GM18526 (cell line): ENCODE measurements around the gene DIAPH2.

Experiments
- POLR2A ChIP-seq: IDR thresholded peaks from 3 replicates; pipeline ENCODE4 v1.6.1; 2011; ENCODE audit not compliant: insufficient read length; ENCODE audit errors: extremely low read depth

Gene DIAPH2

DNA sequence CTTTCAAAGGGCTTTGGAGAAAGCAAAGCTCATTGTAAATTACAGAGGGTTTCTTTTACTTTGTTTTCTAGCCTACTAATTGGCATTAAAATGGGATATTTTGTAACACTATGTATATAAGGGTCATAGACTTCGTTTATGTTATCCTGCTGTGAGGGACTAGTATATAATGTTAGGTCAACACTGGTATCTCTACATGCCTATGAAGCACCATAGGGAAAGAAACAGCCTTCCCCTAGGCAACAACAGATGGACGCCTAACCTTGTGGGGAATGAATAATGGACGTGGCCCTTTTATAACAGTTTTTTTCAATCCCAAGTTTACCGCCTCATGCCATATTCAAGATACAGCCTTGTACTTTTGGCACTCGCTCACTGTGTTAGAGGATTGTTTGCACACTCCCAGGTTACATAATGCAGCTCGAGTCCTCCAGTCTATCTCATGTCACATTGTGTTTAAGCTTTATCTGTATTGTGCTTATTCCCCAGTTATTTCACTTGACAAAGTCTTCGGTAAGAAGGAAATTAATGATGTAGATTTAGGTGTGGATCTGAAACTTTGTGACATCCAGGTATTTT, 910.1 kb downstream of the DIAPH2 start:
- TF ChIP-seq POLR2A = no peak

DNA sequence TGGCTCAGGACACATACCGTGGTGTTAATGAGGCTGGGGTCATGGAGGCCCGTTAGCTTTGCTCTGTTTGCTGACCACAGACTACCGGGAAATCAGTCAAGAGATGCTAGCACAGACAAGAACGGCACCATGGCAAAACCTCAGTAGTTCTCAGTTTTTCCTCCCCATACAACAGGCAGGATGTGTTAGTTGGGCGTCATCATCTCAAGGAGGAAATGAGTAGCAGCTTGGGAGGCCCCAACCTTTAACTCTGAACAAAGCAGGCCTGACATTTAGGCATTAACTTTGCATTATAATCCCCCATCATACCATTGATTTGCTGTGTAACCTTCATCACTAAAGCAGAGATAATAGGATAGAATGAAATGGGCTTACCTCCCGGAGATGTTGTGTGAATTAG, 913.3 kb downstream of the DIAPH2 start:
- TF ChIP-seq POLR2A = no peak

DNA sequence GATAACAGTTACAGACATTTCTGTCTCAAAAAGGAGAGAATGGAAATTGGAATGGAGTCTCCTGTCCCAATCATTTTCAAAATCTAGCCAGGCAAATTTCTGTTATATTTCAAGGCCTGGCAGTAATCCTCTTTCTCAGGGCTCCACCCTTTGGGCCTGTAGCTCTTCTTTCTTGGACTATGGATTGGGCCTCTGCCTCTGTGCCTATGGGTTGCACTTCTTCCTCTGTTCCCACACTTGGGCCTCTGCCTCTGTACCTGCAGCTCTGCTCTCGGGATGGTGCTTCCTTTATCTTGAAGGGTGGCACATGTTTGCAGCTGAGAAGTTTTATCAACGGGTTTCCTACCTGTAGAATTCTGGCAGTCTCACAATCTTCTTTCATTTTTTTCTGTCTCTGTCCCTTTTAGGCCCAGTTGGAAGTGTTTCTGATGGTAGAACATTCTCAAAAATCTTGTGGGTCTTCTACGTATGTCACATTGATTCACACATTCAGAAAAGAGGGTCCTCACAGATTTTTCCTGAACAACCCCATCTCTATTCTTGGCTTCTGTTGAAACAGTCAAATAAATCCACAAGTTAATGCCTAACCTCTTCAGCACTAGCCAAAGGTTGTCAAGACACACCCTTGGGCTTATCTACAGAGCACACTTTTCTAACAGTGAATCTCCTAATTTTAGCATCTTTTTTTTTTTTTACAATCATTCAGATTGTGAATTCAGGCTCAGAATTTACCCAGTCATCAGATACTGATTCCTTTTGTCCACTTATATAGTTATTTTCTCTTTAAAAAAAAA, 918.0 kb downstream of the DIAPH2 start:
- no peak for TF ChIP-seq POLR2A

DNA sequence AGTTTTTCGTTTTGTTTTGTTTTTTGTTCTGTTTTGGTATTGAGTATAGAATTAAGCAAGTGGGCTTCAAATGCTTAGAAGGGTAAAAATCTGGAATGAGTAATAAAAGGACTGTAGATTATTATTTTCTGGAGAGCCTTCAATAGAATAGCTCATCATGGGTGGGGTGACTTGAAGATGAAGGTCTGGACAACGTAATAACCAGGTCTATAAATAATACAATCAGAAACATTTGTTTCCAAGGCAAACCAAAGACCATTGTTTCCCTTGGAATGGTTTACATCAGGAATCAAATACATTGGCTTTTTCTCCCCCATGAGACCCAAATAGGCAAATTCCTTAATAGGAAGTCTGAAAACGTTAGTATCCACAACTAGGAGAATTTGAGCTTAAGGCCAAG, 920.6 kb downstream of the DIAPH2 start:
- no peak for TF ChIP-seq POLR2A

- TF ChIP-seq POLR2A = no peak
These were observed 924.7 kb downstream of the DIAPH2 start for GRCh38 chrX:97609357-97609756.

- no peak for TF ChIP-seq POLR2A
These were observed 925.3 kb downstream of the DIAPH2 start for GRCh38 chrX:97609938-97610337.

DNA sequence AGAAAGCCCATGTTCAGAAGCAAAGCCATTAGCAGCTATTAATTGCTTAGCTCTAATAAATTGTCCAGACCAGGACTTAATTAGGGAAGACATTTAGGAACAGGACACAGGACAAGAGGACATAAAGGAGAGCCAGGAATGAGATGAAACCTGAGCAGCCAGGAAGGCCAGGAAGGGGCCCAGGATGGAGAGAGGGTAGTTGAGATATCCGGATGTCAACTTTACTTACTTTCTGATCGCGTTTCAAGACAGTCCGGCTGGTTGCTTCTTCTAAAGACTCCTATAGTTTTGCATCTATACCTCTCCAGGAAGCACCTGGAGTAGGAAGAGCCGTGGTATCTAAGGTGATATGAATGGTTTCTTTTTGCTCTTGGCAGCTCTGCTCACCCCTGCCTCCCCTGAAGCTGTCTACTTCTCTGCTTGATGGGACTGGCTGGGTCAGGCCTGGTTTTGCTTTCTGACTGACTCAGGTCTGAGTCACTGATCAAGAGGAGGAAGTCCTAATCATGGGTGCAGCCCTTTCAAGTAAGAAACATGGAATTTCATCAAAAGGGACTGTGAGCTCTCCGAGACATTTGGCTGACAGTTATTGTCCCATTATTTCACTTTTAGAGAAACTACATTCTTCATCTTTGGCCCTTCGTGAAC, 932.4 kb downstream of the DIAPH2 start:
- no peak for TF ChIP-seq POLR2A

DNA sequence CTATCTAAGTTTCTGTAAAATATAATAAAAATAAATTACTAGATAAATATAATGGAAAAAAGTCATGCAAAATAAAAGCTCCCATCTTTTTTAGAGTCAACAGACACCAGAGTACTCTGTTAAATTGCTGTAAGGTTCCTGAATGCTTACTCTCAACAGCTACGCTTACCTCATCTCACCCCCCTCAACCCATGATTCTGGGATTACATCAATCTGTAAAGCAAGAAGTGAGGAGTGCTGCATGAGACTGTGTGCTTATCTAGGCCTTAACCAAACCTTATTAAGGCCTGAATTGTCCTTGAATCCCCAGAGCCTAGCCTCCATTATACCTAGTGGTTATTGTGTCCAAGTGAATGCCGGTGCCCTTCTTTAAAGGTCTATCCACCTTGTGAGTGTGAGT, 934.9 kb downstream of the DIAPH2 start:
- TF ChIP-seq POLR2A = no peak

GRCh38 chrX:97622111-97622510, 937.5 kb downstream of the DIAPH2 start:
- TF ChIP-seq POLR2A = no peak

- no peak for TF ChIP-seq POLR2A
These were observed 943.7 kb downstream of the DIAPH2 start for GRCh38 chrX:97628326-97628725.

GRCh38 chrX:97628807-97629596, 944.4 kb downstream of the DIAPH2 start:
- no peak for TF ChIP-seq POLR2A

DNA sequence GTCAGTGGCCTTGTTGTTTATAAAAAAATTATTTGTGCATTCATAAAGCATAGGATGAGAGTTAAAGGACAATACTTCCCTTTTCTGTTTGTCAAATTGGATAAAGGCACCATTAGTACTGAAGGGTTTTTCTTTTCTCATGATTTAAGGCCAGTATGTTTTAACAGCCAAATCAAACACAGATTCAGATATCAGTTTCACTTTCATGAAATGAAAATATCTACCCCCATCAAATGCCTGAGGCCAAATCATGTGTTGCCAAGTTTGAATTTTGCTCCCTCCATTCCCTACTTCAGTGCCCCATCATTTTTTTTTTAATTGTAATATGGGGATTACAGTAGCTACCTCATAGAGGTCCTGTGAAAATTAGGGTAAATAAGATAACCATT, 944.9 kb downstream of the DIAPH2 start:
- TF ChIP-seq POLR2A = no peak

GRCh38 chrX:97633798-97634197, 949.2 kb downstream of the DIAPH2 start:
- TF ChIP-seq POLR2A = no peak

DNA sequence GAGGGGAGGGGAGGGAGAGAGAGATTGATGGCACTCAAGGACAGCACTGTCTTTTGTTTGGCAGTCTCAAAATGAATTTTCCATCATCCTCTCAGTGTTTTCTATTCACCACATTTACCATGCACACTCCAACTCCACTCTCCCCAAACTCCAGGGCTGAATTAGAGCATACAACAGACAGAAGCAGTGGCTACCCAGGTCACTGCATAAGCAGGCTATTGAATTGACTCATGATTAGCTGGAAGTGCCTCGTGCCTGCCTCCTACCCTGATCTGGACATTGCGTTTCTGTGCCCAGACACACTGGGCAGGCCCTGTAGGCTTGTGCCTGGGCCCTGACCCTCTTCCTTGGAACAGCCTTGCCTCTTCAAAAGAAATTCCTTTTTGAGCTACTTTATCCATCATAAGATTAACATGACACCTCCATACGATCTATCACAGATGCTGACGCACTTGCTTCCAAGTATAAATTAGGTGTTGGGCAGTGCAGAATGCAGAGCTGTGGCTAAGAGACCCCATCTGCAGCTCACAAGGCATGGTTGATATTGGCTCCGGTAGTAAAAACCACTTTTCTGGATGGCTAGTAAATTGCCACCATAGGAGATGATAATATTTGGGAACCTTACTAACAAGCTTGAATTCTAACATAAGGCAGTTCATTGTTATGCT, 952.0 kb downstream of the DIAPH2 start:
- no peak for TF ChIP-seq POLR2A

GRCh38 chrX:97637289-97637688, 952.6 kb downstream of the DIAPH2 start:
- no peak for TF ChIP-seq POLR2A
